GM13977 (cell line): Measurements from ENCODE around the gene DMXL2.
A peak's percentile ranks its signal among the peaks of the same experiment; 100 is the strongest.

Source experiments
- DNase-seq: peaks from one replicate; pipeline ENCODE4 v3.0.0; 2012; ENCODE audit warnings: low spot score
- in situ Hi-C: fragments of 300-500 bp; cut with MboI; formaldehyde crosslinking; loops from one replicate; pipeline ENCODE4 v1.12.0; 2022; ENCODE audit warnings: low sequenced_read_pairs, low pct_unique_long_range_greater_than_20kb, mixed read lengths, inconsistent platforms; ENCODE audit not compliant: unreplicated experiment
- TF ChIP-seq, protein P1 (sequence below): IDR thresholded peaks from 2 replicates; pipeline ENCODE4 v1.5.1; 2012; ENCODE audit warnings: mild to moderate bottlenecking, control low read depth; ENCODE audit not compliant: insufficient read depth; ENCODE audit errors: extremely low read depth, missing control alignments

Gene DMXL2

DNA sequence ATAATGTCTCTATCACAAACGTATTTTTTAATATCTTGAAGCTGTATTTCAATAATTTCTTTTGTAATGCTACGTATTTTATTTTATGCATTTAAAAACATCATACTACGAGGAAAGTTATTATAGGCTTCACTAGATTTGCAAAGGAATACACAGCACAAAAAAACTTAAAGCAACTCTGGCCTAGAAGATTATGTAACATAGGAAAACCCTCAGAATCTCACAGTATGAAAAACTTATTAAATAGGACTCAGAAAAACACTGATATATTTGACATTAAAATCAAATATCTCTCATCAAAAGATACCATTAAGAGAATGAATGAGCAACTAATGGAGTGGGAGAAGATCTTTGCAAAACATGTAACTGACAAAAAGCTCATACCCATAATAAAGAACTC, 63.7 kb downstream of the DMXL2 start:
- TF ChIP-seq, protein P1, sequence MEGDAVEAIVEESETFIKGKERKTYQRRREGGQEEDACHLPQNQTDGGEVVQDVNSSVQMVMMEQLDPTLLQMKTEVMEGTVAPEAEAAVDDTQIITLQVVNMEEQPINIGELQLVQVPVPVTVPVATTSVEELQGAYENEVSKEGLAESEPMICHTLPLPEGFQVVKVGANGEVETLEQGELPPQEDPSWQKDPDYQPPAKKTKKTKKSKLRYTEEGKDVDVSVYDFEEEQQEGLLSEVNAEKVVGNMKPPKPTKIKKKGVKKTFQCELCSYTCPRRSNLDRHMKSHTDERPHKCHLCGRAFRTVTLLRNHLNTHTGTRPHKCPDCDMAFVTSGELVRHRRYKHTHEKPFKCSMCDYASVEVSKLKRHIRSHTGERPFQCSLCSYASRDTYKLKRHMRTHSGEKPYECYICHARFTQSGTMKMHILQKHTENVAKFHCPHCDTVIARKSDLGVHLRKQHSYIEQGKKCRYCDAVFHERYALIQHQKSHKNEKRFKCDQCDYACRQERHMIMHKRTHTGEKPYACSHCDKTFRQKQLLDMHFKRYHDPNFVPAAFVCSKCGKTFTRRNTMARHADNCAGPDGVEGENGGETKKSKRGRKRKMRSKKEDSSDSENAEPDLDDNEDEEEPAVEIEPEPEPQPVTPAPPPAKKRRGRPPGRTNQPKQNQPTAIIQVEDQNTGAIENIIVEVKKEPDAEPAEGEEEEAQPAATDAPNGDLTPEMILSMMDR = no peak
- in situ Hi-C loops = no loop called here
- no peak for DNase-seq

DNA sequence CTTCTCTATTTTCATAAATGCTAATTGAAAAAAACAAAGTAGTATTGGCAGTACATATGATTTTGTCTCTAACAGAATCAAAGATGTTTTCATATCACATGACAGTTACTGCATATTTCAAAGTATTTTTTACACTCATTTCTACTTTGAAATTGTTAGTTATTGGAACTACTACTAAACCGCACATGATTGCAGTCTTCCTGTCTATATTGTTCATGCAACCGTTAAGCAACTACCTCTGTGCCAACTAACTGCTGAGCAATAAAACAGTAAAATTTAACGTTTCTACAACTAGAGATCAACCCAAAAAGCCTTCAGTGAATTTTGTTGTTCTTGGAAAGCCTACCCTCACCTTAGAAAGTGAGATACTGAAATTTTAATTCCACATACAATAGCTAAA, 64.2 kb downstream of the DMXL2 start:
- in situ Hi-C loops = no loop called here
- TF ChIP-seq, protein P1 = no peak
- no peak for DNase-seq

DNA sequence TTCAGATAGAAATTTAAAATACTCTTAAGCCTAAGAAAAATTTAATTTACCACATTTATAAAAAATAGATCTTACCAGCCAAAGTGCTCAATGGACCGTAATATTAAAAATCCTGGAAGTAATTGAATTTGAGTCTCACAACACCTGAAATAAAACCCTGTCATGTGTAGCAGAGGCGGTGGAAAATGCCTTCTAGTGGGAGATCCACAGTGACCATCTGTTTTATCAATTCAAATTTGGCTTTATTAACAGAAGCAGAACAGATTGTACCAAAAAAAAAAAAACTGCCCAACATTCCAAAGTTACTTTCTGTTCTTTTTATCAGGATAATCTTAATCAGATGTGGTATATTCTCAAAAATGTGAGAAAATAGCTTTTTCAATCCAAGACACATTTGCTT, 71.7 kb downstream of the DMXL2 start:
- TF ChIP-seq, protein P1 = no peak
- in situ Hi-C loops = no loop called here
- DNase-seq = no peak

DNA sequence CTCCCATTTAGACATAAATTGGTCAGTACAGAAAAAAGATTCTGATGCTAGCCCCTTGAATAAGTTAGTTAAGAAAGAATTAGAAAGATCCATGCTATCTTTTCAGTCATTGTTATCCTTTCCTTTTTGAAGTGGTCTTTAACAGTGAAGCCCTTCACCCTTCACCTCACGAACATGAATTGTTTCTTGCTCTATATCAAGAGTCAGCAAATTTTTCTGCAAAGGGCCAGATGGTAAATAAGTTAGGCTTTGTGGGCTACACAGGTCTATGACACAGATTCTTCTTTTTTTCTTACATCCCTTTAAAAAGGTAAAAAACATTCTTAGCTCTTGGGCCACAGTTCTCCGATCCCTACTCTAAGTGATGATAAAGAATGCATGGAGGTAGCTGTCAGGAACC, 74.9 kb downstream of the DMXL2 start:
- no peak for DNase-seq
- TF ChIP-seq, protein P1 = no peak
- in situ Hi-C loops = no loop called here

DNA sequence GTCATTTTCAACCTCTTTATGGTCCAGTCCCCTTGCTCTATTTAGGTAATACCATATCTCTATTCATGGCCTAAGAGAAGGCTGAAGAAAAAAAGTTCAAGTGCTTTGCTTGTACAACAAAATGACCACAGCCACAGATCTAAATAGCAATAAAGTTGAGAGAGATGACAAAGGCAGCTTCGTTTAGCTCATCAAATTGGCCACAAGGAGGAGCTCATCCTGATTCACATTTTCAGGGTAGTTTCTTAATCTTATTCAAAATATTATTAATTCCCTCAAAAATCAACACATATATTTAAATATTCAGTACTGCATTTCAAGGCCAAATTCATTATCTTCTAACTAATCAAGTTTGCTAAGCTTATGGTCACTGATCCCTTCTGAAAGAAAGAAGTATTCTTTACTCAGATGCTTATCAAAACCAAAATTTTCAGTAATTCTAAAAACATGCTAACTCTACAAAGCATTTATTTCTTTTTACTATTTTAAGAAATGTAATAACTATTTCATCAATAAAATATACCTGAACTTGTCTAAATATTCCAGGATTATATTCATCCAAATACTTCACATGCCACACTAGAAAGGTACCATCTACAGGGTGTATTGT, 85.5 kb downstream of the DMXL2 start:
- DNase-seq = no peak
- TF ChIP-seq, protein P1 = peak; percentile 65
- in situ Hi-C loops = no loop called here

DNA sequence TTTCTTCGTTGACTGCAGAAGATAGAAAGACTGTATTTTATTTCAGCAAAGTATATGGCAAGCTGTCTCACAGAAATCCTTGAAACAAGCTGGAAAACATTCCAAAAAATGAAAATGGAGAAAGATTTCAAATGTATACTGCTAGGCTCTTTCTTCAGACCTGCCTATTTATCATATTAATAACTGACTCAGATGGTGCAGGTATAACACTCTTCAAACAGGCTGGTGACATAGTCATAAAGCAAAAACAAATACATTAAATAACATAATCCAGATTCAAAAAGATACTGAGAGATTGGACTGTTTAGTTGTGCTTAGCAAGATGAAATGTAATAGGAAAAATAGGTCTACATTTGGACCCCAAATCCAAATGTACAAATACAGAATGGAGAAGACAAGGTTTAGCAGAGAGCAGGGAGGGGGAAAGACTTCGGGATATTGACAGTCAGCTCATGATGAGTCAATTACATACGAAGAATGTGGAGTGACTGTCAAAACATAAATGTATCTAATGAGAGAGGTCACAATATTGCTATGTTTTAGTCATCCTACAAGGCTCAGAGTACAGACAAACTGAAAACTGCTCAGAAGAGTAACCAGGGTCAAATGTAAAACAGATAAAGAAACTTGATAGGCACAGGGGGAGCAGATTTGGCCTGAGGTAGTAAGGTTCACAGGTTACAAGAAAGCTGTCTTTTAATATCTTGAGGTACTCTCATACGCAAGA, 88.7 kb downstream of the DMXL2 start:
- in situ Hi-C loops = no loop called here
- DNase-seq = no peak
- TF ChIP-seq, protein P1 = no peak
